ENCODE data around the gene ATXN10.

Gene ATXN10

DNA sequence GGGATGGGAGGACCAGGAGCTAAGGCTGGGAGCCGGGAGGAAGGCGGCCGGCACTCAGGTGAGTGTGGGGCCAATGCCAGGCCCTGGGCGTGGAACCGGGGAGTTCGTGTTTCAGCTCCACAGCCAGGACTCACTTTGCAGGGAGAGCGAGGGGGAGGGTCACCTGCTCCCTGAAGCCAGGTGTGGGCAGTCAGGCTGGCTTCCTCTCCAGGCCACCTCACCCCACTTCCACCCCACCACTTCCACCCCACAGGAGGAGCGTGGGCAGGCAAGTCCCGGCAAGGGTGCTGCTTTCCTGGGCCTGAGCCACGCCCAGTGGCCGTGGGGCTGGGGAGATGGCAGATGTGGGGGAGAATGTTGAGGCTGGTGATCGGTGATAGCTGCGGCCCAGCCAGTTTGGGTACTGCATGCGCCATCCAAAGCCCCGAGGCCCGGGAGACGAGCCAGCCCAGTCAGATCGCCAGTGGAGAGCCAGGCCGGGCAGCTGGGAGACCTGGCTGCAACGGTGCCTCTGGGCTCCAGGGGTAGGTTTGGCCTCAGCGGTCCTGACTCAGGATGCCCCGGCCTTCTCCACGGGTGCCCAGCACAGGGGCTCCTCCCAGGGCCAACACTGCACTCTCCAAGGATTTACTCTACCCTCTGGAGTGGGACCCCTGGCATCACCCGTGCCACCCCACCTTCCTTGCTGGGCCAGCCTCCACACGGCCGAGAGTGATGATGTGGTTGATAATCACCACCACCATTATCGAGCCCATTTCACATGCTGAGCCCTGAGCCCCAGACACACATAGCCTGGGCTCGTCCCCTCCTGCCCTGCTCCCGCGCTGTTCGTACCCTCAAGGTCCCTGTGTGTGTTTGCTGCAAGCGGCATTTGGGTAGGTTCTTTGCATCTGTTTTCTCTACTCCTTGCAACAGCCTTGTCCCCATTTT is 211.5 kb downstream of the ATXN10 start:
- DNase-seq: no peak

DNA sequence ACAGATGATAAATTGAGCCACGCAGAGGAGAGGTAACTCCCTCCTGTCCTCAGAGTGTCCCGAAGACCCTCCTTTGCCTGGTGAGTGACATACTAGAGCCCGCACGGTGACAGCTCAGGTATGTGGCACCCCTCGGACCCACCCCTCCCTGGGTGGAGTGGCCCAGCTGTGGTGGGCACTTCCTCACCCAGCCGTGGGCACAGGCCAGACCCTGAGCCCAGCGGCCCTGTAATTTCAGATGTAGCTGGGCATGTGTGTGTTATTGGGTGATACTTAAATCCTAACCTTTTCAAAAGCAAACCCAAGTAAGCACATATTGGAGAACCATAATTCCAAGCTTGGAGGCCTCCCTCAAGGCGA is 212.2 kb downstream of the ATXN10 start:
- no peak for DNase-seq

DNA sequence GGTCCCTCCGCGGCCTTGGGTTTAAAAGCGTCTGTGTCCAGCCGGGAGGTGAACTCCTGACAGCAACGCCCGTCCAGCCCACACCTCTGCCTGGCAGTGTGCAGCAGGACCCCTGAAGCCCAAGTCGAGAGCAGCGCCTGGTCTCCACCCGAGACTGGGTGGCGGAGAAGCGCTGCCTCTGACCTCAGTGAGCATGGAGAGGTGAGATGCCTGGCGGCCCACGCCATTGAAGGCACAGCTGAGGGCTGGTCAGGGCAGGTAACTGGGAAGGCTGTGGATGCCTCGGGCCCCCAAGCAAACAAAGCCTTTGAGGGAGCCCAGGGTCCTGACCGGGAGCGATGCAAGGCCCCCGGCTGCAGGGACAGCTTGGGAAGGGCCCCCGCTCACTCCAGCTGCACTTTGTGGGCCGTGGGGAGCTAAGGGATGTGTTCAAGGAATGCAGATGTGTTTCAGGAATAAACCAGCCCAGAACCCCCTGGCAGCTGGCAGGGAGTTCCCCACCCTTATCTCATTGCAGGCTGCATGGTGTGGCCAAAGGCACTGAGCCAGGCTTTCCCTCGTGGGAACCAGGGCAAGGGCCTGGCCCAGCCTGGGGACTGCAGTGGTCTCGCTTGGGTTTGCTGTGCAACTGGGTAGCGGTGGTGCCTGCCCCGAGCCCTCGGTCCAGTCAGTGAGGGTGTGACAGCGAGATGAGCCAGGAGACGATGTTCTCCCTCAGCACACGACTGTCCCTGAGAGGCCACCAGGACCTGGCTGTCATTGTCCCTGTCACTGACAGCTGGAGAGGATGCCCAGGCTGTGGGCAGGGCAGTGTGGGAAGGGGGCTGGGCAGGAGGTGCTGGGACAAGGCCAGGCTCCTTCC is 212.8 kb downstream of the ATXN10 start:
- no peak for DNase-seq

DNA sequence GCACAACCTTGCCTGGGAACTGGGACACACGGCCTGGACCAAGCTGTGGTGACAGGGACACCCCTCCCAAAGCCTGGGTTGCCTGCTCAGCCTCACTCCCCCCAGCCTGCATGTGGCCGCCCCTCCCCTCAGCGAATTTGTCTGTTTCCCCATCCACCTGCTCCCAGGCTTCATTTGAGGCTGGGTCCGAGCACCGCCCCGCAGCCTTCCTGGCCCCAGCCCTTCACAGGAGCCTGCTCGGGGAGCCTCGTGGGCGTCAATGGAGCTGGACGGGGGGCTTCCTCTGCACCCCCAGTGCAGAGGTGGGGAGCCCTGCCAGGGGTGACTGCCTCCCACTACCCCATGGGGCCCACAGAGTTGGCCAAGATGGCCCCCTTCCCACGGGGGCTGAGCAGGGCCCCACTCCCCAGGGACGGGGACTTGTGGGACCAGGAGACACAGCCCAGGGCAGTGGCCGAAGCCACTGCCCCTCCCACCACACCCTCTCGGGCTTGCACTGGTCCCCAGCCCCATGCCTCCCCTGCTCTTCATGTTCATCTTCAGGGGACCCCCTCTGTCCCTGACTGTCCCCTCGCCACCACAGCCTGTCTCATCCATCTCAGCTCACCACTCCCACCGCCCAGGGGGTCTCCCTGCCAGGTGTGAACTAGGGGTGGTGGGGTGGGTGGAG is 213.7 kb downstream of the ATXN10 start:
- DNase-seq: no peak

DNA sequence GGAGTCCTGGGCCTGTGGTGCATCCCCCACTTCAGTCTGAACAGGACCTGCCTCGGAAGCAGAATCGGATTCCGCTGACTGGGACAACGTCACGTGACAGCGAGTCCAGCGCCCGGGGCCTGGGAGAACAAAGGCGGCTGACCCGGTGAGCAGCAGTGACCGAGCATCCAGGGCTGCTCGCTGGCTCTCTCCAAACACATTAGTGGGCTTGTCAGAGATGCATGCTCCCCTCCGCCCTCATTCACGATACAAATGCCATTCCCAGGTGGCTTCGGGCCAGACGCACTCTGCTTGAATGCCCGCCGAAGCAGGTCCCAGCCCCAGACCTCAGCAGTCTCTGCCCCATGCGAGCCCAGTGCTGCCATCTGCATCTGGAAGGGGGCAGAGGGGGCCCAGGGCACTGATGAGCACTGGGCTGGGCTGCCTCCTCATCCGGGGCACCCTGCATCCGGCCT is 214.3 kb downstream of the ATXN10 start:
- no peak for DNase-seq

DNA sequence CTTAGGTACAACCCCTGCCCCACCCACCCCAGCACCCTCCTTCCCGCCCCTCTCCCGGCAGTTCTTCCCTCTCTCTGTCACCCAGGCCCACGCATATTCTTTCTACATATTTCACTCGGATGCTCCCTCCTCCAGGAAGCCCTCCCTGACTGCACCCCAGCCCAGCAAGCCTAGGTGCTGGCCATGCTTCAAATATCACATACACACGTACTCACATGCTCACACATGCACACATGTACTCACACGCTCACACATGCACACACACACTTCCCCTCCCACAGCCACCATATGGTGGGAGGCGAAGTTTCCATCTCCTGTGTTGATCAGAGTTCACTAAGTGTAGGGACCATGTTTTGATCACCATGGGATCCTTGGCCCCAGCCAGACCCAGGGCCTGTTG is 214.9 kb downstream of the ATXN10 start:
- no peak for DNase-seq

DNA sequence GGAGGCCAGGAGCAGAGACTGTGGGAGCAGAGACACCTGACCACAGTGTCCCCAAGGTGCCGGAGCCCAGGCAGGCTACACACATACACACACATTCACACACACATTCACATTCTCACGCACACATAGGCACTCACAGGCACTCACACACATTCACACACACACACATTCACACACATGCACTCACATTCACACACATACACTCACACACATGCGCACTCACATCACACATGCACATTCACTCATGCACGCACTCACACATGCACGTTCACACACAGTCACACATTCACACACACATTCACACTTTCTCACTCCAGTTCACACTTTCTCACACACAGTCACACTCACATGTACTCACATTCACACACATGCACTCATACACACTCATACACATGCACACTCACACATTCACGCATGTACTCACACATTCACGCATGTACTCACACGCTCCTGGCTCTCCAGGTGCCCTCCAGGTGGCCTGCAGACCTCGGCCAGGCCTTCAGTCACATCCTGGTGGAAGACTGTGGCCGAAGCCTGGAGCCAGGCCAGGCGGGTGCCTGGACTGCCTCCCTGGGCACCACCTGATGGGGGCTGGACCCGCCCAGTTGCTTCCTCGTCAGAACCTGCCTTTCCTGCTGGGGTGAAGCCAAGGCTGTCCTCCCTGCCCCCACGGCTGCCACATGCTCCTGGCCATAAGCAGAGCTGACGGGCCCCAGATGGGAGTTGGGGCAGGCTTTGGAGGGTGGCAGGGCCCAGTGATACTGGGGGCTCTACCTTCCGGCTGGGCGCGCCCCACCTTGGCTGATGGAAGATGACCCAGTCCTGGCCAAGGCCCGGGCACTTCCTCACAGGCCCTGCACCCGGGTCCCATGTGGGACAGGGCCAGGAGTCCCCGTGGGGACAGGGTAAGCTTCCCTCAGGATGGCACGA is 215.8 kb downstream of the ATXN10 start:
- no peak for DNase-seq

DNA sequence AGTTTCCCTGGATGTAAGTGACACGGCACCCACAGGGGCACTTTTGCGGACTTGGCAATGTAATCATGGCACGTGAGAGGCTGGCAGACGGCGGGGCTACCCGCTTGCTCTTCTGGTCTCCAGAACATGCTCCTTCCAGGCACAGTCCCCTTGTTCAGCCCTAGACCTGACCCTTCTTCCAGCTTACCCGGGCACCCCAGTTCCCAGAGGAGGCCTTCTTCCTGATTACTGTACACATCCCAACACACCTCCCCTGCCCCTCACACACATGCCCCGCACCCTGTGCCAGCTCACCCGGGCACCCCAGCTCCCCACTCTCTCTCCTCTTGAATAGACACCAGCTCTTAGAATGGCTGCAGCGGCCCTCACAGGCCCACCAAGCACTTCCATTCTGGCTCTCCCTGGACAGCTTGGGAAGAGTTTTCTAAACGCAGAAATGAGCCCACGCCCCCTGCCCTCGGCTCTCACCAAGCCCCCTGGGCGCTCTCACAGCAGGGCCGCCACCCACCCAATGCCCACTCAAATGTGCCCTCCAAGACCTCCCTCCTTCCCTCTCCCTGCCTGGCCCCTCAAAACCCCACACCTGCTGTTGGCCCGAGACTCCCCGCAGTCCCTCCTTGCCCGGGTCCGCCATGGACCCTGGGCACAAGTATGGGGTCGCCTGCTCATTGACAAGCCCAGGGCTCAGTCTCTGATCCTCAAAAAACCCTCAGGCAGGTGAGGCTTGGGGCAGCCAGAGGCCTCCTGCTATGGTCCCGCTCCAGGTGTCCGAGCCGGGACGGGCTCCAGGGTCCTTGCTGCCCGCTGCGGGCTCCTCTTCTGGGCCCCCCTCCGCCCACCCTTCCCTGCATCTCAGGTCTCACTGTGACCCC is 216.8 kb downstream of the ATXN10 start:
- no peak for DNase-seq

DNA sequence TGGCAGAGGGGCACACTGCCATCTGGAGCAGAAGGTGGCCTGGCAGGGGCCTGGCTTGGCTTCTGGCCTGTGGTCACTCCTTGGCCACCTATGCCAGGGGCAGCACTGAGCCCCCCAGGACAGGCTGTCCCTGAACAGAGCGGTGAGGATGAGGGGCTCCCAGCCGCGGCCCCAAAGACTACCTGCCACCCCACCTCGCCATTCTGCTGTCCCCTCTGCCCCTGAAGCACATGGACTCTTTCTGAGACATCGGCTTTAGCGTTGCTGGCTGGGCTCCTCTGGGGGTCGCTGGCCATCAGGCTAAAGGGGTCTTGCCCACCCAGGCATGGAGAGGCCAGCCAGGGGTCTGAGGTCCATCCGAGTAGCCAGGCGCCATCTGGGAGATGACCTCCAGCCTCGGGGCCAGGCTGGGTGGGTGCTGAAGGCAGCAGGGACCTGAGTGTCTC is 217.5 kb downstream of the ATXN10 start:
- DNase-seq: no peak

DNA sequence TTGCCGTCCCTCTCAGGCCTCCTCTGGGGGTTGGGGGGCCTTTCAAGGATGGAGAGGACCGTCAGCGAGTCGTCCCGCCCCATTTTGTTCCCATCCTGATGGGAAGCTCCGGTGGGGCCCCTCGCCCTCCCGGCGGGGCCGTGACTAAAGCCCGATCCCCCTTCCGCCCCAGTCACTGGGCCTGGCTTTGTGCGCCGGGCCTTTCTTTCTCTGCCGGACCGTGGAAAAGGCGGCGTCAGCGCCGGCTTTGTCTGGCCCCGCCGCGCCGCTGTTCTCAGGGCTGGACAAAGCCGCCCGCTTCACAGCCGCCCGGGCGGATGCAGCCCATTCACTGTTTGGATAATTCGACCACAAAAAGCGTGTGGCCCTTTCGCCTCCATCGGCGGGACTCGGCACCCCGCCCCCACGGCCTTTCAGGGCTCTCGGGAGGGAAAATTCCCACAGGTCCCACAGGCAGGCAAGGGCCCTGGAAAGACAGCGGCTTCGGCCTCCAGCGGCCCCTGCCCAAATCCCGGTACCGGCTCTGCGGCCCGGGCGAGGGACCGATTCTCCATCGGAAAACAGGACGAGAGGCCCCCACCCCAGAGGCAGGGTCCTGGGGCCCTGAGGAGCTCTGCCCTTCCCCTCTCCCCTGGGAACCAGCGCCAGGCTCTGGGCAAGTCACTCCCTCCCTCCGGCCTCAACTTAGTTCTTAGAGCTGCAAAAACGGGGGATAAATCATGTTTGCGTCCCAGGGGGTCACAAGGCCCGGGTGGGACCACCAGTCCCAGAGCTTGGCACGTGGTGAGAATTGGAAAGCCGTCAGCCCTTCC is 218.1 kb downstream of the ATXN10 start:
- no peak for DNase-seq

DNA sequence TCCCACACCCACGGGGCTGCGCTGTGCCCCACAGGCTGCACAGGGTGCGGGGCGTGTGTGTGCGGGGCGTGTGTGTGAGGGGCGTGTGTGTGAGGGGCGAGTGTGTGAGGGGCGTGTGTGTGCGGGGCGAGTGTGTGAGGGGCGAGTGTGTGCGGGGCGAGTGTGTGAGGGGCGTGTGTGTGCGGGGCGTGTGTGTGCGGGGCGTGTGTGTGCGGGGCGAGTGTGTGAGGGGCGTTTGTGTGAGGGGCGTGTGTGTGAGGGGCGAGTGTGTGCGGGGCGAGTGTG is 218.7 kb downstream of the ATXN10 start:
- DNase-seq: no peak

DNA sequence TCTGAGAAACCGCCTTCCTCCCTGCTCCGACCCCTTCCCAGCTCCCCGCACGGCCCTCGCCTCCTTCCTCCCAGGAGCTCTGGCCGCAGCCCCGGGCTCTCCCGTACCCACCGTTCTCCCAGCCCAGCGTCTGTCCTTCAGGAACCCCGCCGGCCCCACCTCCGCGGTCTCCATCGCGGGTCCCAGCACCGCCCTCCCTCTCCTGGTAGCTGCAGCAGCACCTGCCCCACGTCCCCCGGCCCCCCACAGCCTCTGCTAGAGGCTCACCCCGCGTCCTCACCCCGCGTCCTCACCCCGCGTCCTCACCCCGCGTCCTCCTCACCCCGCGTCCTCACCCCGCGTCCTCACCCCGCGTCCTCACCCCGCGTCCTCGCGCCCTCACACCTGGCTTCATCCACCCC is 219.4 kb downstream of the ATXN10 start:
- no peak for DNase-seq

DNA sequence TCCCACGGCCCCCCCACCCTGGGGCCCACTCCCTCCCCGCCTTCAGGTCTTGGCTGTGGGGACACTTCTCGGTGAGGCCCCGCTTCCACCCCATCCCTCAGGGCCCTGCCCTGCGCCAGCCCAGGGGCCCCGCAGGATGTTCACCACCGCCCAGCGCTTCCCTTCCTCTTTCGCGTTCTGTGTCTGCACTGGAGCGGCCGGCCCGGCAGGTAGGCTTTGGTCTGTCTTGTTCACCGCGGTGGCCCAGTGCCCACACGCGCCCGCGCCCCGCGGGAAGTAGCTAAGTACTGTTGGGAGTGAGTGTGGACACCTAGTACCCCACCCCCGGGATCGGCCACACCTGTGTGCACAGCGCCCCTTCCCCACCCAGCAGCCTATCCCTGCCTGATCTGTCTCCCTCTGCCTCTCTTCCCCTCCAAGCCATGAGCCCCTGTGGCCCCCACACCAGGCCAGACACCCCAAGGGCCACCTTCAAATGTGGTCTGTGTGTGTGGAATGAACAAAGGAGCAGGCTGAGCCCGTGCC is 219.9 kb downstream of the ATXN10 start:
- no peak for DNase-seq

DNA sequence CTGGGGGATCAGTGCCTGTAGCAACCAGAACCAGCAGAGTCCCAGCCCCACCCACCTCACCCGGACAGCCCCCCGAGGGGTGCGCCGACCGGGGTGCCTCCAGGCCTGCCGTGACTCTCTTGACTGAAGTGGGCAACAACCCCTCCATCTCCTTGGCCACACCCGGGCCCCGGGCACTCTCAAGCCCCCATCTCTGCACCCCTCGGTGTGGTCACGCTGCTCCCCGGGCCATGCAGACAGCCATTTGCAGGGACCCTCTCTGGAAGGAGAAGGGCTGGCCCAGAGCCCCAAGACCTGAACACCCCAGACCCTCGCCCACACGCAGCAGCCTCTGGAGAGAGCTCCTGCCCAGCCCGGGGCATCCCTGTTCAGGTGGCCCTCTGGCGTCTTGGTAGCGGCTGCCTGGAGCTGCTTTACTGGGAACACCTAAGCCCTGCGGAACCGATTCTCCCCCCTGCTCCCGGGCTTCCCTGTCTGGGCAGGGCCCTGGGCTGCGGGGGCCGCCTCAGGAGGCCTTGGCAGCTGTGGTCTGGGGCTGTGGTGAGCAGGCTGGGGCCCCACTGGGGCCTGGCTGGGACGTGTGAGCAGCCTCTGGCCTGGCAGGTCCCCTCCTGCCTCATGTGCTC is 220.5 kb downstream of the ATXN10 start:
- no peak for DNase-seq

DNA sequence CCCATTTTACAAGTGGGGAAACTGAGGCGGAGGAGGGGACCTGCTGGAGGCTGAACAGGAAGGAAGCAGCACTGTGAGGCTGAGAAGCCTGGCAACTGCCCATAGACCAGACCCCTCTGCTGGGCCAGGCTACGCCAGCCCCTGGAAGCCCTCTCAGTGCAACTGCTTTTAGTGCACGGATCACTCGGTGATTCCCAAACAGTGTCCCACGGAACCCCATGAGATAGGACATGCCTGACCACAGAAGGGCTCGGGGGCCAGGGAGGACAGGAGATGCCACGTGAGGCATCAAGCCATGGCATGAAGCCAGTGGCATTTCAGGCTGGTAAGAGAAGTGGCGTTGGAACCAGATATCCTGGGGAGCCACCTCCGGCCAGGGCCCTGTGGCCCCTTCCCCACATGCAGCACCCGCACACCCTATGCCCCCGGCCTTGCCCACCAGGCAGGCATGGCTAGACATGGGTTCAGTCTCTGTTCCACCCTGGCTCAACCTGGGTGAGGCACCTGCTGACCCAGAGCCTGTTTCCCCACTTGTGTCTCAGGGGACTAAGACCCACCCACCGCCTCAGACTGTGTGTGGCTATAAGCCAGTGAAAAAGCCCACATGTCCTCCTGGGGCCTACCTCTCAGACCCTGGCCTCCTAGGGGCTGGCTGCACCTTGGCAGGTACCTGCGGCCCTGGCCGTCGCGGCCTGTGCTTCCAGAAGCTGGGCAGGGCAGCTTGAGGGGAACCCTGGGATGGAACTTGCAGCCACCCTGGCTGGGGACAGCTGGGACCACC is 221.2 kb downstream of the ATXN10 start:
- no peak for DNase-seq

DNA sequence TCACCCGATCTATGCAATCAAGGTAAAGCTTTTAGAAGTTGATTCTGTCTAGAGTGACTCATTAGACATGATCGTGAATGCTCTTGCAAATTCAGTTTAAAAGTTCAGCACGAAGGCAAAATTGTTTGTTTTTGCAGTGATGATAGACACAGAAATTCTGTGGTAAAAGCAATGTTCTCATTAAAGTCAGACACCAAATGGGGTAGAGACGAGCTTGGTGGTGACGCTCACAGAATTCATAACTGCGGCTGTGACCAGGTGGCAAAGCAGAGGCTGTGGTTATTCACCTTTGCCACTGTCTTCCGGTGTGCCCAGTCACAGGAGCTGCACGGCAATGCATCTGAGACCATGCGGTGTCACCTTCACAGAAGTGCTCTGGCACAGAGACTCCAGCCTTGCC is 221.9 kb downstream of the ATXN10 start:
- no peak for DNase-seq

All from NCI-H446 (cell line).